IPS-NIHi7 (cell line): ENCODE measurements around the gene BCL2L13.
"Not testable (repeated sequence)": the region's sequence is repeated elsewhere in the genome, so short reads cannot be mapped to it uniquely, and the experiment has no call there.

ENCODE experiments used
- DNase-seq: peaks from one replicate; pipeline ENCODE4 v3.0.0; 2012; ENCODE audit warnings: mixed read lengths; ENCODE audit errors: extremely low spot score

Gene BCL2L13

GRCh38 chr22:17694752-17695151 is 56.2 kb downstream of the BCL2L13 start:
- DNase-seq = no peak

GRCh38 chr22:17695986-17696385 is 57.4 kb downstream of the BCL2L13 start:
- DNase-seq = no peak

- not testable (repeated sequence) for DNase-seq
Measured at GRCh38 chr22:17697196-17697595, 58.6 kb downstream of the BCL2L13 start.

- not testable (repeated sequence) for DNase-seq
Measured at GRCh38 chr22:17698276-17698675, 59.7 kb downstream of the BCL2L13 start.

GRCh38 chr22:17698948-17699347 is 60.4 kb downstream of the BCL2L13 start:
- DNase-seq = no peak

- no peak for DNase-seq
Measured at GRCh38 chr22:17699696-17700340, 61.3 kb downstream of the BCL2L13 start.

GRCh38 chr22:17700778-17701177 is 62.2 kb downstream of the BCL2L13 start:
- no peak for DNase-seq

- no peak for DNase-seq
Measured at GRCh38 chr22:17703811-17704210, 65.3 kb downstream of the BCL2L13 start.

GRCh38 chr22:17705546-17705945 is 67.0 kb downstream of the BCL2L13 start:
- no peak for DNase-seq

- DNase-seq = peak; percentile 55
Measured at GRCh38 chr22:17705951-17706900, 67.7 kb downstream of the BCL2L13 start.

GRCh38 chr22:17706947-17707346 is 68.4 kb downstream of the BCL2L13 start:
- no peak for DNase-seq

GRCh38 chr22:17707526-17707925 is 69.0 kb downstream of the BCL2L13 start:
- no peak for DNase-seq

GRCh38 chr22:17710023-17710422 is 71.5 kb downstream of the BCL2L13 start:
- DNase-seq = no peak

- no peak for DNase-seq
Measured at GRCh38 chr22:17712441-17712840, 73.9 kb downstream of the BCL2L13 start.

GRCh38 chr22:17716529-17716928 is 78.0 kb downstream of the BCL2L13 start:
- DNase-seq = no peak

GRCh38 chr22:17717708-17718107 is 79.2 kb downstream of the BCL2L13 start:
- no peak for DNase-seq

- no peak for DNase-seq
Measured at GRCh38 chr22:17719911-17720310, 81.4 kb downstream of the BCL2L13 start.

- DNase-seq = no peak
Measured at GRCh38 chr22:17724241-17724640, 85.7 kb downstream of the BCL2L13 start.

GRCh38 chr22:17724678-17725499 is 86.3 kb downstream of the BCL2L13 start:
- DNase-seq = no peak

GRCh38 chr22:17725500-17725796 is 86.9 kb downstream of the BCL2L13 start:
- DNase-seq = no peak

- no peak for DNase-seq
Measured at GRCh38 chr22:17726006-17726927, 87.7 kb downstream of the BCL2L13 start.
